Motor neuron (in vitro differentiated cells): ENCODE data around the gene GREM2. TPM values are rescaled to one million over a fixed set of nuclear protein-coding genes. Genes with fewer than 3 reads are reported as not detected.

Source experiments
- ATAC-seq, 8 experiments: fragments of 200-7000 bp; cut with Tn5 transposase; replicated peaks in 6 of 8; 2 replicates each; pipeline ENCODE4 v1.8.0; 2021; ENCODE audit warnings: mild to moderate bottlenecking in 8 of 8, moderate library complexity in 8 of 8
- H3K27ac ChIP-seq, 2 donors: fragments of 250-450 bp; sonication (Bioruptor Pico); 2 replicates each; pipeline ENCODE4 v1.9.0; 2021; ENCODE audit warnings: antibody characterized with exemption in 2 of 2, mild to moderate bottlenecking in 2 of 2, moderate library complexity in 1 of 2
- H3K4me1 ChIP-seq, 2 donors: fragments of 250-450 bp; sonication (Bioruptor Pico); replicated peaks in 1 of 2; 2 replicates each; pipeline ENCODE4 v1.6.1; 2021; ENCODE audit warnings: antibody characterized with exemption in 2 of 2, mild to moderate bottlenecking in 2 of 2, moderate library complexity in 1 of 2
- H3K4me3 ChIP-seq, 5 donors: fragments of 250-450 bp; sonication (Bioruptor Pico); 2 replicates each; pipeline ENCODE4 v1.9.0; 2021; ENCODE audit warnings: antibody characterized with exemption in 5 of 5, mild to moderate bottlenecking in 5 of 5, moderate library complexity in 4 of 5
- WGBS, 10 experiments: fragments of 450-650 bp; shearing (Covaris generic); methylation state at CpG; one replicate each; pipeline ENCODE4 v1.0.0; 2022; 5-methylcytosine and 5-hydroxymethylcytosine counted together
- in situ Hi-C, 9 experiments: fragments of 400-800 bp; cut with MboI; loops; one replicate each; pipeline ENCODE4 v1.15.0; 2021; ENCODE audit warnings: low sequenced_read_pairs in 9 of 9, low pct_unique_long_range_greater_than_20kb in 2 of 9; ENCODE audit not compliant: unreplicated experiment in 9 of 9
- total RNA-seq, 8 experiments: library from RNA; unstranded; fragments of 300-600 nt; gene quantifications; 2 replicates each; pipeline versions ENCODE4 v1.2.3 to v1.2.4, GENCODE V29; 2022

The GREM2 gene
- total RNA-seq, 8 experiments from 2014 or later: 0.10 to 13.9 (median 2.0) TPM; not detected in 1

- in situ Hi-C loops: no loop called here
- no peak for ATAC-seq
- H3K27ac ChIP-seq: no peak overlapping the region
- H3K4me1 ChIP-seq: peaks cover 13 to 21% of the 10 kb centered on the region in 2 donors
- WGBS, 10 experiments: 44 to 100% (median 86%) methylated on average over 1 to 9 of the region's 9 CpGs; no CpG with 5 or more reads in 1 of the 10 experiments
- H3K4me3 ChIP-seq: no peak overlapping the region
Measured at GRCh38 chr1:240528591-240528990, 83.4 kb downstream of the GREM2 start.

DNA sequence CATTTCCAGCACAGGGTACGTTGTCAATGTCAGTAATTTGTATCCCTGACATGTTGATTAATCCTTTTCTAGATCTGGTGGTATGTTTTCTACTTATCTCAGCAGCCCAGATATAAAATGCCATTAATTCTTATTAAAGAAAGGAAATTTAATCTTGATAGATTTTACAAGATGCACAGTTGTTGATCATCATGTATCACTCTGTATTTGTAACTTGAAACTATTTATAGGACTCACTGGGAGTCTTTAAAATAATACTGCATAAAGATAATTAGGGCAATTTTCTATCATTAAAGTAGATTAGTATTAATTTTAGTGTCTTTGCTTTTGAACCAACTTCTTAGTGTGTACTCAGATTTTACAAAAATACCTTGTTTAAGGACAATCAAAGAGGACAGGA, 84.9 kb downstream of the GREM2 start:
- Histone ChIP-seq H3K4me1 (peaks cover 13 to 24% of the 10 kb centered on the region in 2 donors), H3K27ac (no peak overlapping the region), H3K4me3 (no peak overlapping the region)
- 60 to 100% (median 80%) methylated on average over 1 of the region's 1 CpG; no CpG with 5 or more reads in 3 of the 10 experiments for WGBS, 10 experiments
- no peak for ATAC-seq
- in situ Hi-C loops: no loop called here

DNA sequence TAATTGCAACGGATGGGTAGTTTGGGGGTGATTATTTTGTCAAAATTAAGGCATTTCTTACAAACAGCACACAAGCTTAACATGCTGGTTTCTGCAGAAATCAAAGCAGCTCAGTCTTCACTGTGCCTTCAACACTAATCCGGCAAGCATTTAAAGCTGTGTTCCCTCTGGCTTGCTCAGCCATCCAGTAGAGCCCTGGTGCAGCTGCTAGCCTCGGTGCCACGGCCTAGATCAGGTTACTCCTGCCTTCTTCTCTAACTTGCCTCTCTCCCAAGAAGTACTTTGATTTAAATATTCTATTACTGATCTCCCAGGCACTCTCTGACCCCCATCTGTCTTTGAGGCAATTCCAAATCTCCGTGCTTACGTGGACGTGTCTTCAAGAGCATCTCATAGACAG, 85.6 kb downstream of the GREM2 start:
- 49 to 83% (median 69%) methylated on average over 1 to 7 of the region's 7 CpGs; no CpG with 5 or more reads in 2 of the 10 experiments for WGBS, 10 experiments
- Histone ChIP-seq H3K4me1 (peaks cover 13 to 24% of the 10 kb centered on the region in 2 donors), H3K4me3 (no peak overlapping the region), H3K27ac (no peak overlapping the region)
- ATAC-seq: no peak
- in situ Hi-C loops: no loop called here

DNA sequence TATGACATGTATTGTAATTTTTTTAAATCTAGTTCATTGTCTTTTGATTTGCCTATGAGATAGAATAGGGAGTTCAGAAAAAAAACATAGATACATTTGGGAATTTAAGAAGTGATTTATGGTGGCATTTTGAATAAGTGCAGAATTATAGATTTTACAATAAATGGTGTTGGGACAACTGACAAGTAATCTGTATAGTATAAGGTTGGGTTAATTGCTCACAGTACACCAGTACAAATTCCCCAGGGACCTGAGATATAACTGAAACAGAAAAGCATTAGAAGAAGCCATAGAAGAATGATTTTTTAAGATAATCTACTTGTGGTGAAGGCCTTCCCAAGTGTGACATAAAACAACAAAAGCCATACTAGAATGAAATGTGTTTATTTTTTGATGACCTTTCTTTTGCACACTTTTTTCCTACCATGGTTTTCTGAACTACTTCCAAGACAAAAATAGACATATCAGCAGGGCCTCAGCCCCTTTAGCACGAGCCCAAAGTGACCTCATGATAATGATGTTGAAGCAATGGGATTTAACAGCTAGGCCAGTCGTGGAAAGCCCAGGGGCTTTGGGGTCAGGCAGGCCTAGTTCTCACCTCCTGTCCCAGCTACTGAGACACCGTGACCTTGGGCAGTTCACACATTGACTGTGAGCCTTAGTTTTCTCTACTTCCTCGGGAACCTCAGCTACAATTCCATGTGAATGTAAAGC, 87.4 kb downstream of the GREM2 start:
- peak overlapping the region in 1 of 2 donors; percentile 46 for H3K27ac ChIP-seq
- peaks cover 13 to 24% of the 10 kb centered on the region in 2 donors for H3K4me1 ChIP-seq
- H3K4me3 ChIP-seq: no peak overlapping the region
- WGBS, 10 experiments: 0 to 100% (median 54%) methylated on average over 1 to 4 of the region's 4 CpGs
- in situ Hi-C loops: no loop called here
- ATAC-seq: peak in 4 of 8 experiments; percentile 32 to 92 (median 85)

GRCh38 chr1:240522122-240522822, 89.7 kb downstream of the GREM2 start:
- H3K27ac ChIP-seq: no peak overlapping the region
- in situ Hi-C loops: no loop called here
- H3K4me1 ChIP-seq: peaks cover 13 to 24% of the 10 kb centered on the region in 2 donors
- 45 to 86% (median 76%) methylated on average over 2 to 6 of the region's 6 CpGs for WGBS, 10 experiments
- H3K4me3 ChIP-seq: no peak overlapping the region
- ATAC-seq: peak in 1 of 8 experiments; percentile 43

GRCh38 chr1:240517891-240518290, 94.1 kb downstream of the GREM2 start:
- Histone ChIP-seq H3K27ac (no peak overlapping the region), H3K4me1 (peaks cover 0 to 4% of the 10 kb centered on the region in 2 donors), H3K4me3 (no peak overlapping the region)
- ATAC-seq: no peak
- 67 to 97% (median 92%) methylated on average over 1 to 4 of the region's 4 CpGs; no CpG with 5 or more reads in 2 of the 10 experiments for WGBS, 10 experiments
- in situ Hi-C loops: no loop called here

GRCh38 chr1:240516069-240516468, 95.9 kb downstream of the GREM2 start:
- no peak overlapping the region for H3K27ac ChIP-seq
- no peaks in the 10 kb centered on the region for H3K4me1 ChIP-seq
- in situ Hi-C loops: no loop called here
- WGBS, 10 experiments: 79 to 100% (median 100%) methylated on average over 1 to 2 of the region's 2 CpGs; no CpG with 5 or more reads in 2 of the 10 experiments
- no peak for ATAC-seq
- H3K4me3 ChIP-seq: no peak overlapping the region

DNA sequence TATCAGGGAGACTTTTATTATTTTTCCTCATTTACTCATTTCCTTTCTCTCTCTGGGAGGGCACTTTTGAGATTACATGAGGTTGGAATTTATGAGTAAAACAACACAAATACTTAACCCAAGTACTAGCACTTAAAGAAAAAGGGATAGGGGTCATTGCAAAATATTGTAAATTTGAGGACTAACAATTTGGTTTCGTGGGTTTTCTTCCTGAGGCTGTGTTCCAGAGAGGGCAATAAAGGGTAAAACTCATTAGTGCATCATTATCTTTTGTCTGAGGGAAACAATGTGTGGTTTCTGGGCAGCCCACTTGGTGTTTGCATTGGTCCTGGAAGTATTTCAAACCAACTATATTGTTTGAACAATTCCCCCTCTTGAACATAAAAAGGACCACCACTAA, 96.5 kb downstream of the GREM2 start:
- no peak overlapping the region for H3K4me3 ChIP-seq
- H3K4me1 ChIP-seq: no peaks in the 10 kb centered on the region
- in situ Hi-C loops: no loop called here
- WGBS, 10 experiments: 0 to 80% (median 39%) methylated on average over 1 of the region's 1 CpG; no CpG with 5 or more reads in 2 of the 10 experiments
- ATAC-seq: no peak
- H3K27ac ChIP-seq: no peak overlapping the region

DNA sequence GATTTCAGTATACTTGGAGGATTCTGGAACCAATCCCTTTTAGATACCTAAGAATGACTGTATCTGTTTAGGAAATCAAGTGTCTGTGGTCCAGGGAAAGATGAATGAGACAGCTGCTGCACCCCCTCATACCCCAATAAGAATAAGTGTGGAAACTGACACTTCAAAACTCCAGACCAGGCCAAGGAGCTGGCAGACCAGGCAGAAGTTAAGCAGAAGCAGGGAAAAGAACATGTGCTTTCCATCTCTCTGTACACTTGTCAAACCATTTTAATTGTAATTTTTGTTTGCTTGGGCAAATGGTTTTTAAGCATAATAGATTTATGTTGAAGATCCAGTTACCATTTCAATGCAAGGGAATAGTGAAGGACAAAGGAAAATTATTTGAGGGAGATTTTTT, 100.2 kb downstream of the GREM2 start:
- in situ Hi-C loops: no loop called here
- Histone ChIP-seq H3K4me1 (no peaks in the 10 kb centered on the region), H3K27ac (no peak overlapping the region), H3K4me3 (no peak overlapping the region)
- ATAC-seq: no peak

- ATAC-seq: peak in 1 of 8 experiments; percentile 64
- H3K4me1 ChIP-seq: no peaks in the 10 kb centered on the region
- H3K4me3 ChIP-seq: no peak overlapping the region
- in situ Hi-C loops: no loop called here
- no peak overlapping the region for H3K27ac ChIP-seq
- WGBS, 10 experiments: 33 to 100% (median 84%) methylated on average over 1 to 2 of the region's 2 CpGs; no CpG with 5 or more reads in 2 of the 10 experiments
Measured at GRCh38 chr1:240508950-240509349, 103.0 kb downstream of the GREM2 start.

- in situ Hi-C loops: no loop called here
- Histone ChIP-seq H3K27ac (no peak overlapping the region), H3K4me3 (no peak overlapping the region), H3K4me1 (no peaks in the 10 kb centered on the region)
- no peak for ATAC-seq
- 0 to 94% (median 70%) methylated on average over 1 to 3 of the region's 3 CpGs; no CpG with 5 or more reads in 1 of the 10 experiments for WGBS, 10 experiments
Measured at GRCh38 chr1:240508201-240508600, 103.8 kb downstream of the GREM2 start.

DNA sequence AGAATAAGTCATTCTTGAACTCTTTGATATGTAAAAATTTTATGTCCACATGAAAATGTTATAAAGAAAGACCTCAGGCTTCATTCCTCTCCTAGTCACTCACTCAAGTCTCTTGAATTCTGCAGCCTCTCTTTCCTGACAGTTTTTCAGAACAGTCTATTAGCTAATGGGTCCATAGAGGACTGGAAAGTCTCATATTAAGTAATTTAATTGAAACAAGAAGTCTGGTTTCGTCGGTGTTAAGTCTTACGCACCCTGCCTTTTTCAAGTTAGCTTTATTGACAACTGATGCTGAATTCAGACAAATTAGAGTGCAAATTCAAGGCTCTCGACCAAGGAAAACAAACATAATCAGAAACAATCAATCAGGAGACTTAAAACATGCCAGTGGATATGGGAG, 105.8 kb downstream of the GREM2 start:
- no peak overlapping the region for H3K4me3 ChIP-seq
- WGBS, 10 experiments: 21 to 93% (median 84%) methylated on average over 3 to 4 of the region's 4 CpGs
- in situ Hi-C loops: no loop called here
- no peaks in the 10 kb centered on the region for H3K4me1 ChIP-seq
- ATAC-seq: no peak
- no peak overlapping the region for H3K27ac ChIP-seq

DNA sequence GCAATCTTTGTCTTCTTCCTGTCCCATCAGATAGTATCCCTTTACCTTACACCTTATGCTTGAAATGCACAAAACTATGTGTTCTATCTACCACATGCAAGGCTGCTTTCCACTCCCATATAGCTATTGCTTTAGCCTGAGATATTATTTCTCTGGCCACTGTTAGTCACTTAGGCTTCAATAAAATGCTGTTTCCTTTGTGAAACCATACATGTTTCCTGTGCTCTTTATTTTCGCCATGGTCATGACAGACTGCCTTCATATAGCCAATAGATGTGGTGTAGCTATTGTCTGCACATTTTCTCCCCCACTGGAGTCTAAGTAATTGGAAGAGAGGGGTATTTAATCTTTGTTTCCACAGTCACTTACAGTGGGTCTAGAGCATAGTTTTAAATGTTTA, 108.4 kb downstream of the GREM2 start:
- 0 to 60% (median 0%) methylated on average over 1 of the region's 1 CpG; no CpG with 5 or more reads in 3 of the 10 experiments for WGBS, 10 experiments

More for the DNA sequence above, 108.4 kb downstream of the GREM2 start:
- no peak for ATAC-seq
- Histone ChIP-seq H3K4me3 (no peak overlapping the region), H3K27ac (no peak overlapping the region), H3K4me1 (no peaks in the 10 kb centered on the region)
- in situ Hi-C loops: no loop called here
